ENCODE results near the gene GJC1.

GJC1 gene

GRCh38 chr17:44804302-44805089 lies 25.6 kb downstream of the GJC1 start:
- no peak overlapping the region for H3K4me3 ChIP-seq (ENCODE audit: low read depth, low read length)
- TF ChIP-seq, protein P1, sequence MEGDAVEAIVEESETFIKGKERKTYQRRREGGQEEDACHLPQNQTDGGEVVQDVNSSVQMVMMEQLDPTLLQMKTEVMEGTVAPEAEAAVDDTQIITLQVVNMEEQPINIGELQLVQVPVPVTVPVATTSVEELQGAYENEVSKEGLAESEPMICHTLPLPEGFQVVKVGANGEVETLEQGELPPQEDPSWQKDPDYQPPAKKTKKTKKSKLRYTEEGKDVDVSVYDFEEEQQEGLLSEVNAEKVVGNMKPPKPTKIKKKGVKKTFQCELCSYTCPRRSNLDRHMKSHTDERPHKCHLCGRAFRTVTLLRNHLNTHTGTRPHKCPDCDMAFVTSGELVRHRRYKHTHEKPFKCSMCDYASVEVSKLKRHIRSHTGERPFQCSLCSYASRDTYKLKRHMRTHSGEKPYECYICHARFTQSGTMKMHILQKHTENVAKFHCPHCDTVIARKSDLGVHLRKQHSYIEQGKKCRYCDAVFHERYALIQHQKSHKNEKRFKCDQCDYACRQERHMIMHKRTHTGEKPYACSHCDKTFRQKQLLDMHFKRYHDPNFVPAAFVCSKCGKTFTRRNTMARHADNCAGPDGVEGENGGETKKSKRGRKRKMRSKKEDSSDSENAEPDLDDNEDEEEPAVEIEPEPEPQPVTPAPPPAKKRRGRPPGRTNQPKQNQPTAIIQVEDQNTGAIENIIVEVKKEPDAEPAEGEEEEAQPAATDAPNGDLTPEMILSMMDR (IDR thresholded peaks at IDR 0.05; ENCODE audit: control insufficient read depth, extremely low read depth, insufficient read depth) = no peak
- no peak for DNase-seq (ENCODE audit: low read depth)

DNA sequence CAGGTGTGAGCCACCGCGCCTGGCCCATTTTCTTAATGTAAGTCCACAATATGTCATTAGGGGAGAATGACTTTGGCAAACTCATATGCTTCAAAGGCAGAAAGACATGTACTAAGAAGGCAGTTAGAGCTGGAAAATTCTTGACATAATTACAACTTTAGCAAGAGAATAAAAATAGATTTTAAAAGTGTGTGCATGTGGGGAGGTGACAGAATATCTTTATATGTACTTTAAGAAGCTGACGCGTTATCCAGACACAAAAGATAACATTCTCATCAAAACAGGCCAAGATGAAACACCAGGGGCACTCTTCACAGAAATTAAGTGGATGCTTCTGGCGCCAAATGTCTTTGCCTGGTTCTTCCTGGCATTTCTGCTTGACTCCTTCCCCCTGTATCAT lies 28.2 kb downstream of the GJC1 start:
- TF ChIP-seq, protein P1 (IDR thresholded peaks at IDR 0.05; ENCODE audit: control insufficient read depth, extremely low read depth, insufficient read depth) = no peak
- DNase-seq (ENCODE audit: low read depth) = no peak
- H3K4me3 ChIP-seq (ENCODE audit: low read depth, low read length) = no peak overlapping the region

- TF ChIP-seq, protein P1 (IDR thresholded peaks at IDR 0.05; ENCODE audit: control insufficient read depth, extremely low read depth, insufficient read depth) = no peak
- DNase-seq (ENCODE audit: low read depth) = no peak
Observed at GRCh38 chr17:44798356-44798755, 31.7 kb downstream of the GJC1 start.

GRCh38 chr17:44797802-44798201 lies 32.3 kb downstream of the GJC1 start:
- TF ChIP-seq, protein P1 (IDR thresholded peaks at IDR 0.05; ENCODE audit: control insufficient read depth, extremely low read depth, insufficient read depth) = no peak
- no peak overlapping the region for H3K4me3 ChIP-seq (ENCODE audit: low read depth, low read length)
- no peak for DNase-seq (ENCODE audit: low read depth)

More at GRCh38 chr17:44798356-44798755, 31.7 kb downstream of the GJC1 start:
- H3K4me3 ChIP-seq (ENCODE audit: low read depth, low read length) = no peak overlapping the region

- TF ChIP-seq, protein P1 (IDR thresholded peaks at IDR 0.05; ENCODE audit: control insufficient read depth, extremely low read depth, insufficient read depth) = no peak
- DNase-seq (ENCODE audit: low read depth) = no peak
- no peak overlapping the region for H3K4me3 ChIP-seq (ENCODE audit: low read depth, low read length)
Observed at GRCh38 chr17:44796731-44797130, 33.4 kb downstream of the GJC1 start.

DNA sequence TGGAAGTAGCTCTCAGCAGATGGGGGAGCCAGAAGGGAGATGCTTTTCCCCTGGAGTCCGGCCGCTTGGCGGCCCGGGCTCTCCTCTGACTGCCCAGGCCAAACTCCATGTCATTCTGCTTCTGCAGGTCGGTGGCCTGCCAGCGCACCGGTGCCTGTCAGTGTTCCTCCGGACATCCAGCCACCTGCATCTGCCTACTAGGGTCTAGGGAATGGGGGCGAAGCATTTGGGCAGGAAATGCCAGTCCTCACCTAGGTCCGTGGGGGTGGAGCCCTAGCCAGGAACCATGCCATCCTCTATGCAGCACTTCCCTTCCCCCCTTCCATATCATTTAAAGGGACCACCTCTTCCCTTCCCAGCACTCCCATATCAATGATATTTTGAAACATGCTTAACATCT lies 34.2 kb downstream of the GJC1 start:
- TF ChIP-seq, protein P1 (IDR thresholded peaks at IDR 0.05; ENCODE audit: control insufficient read depth, extremely low read depth, insufficient read depth) = no peak
- H3K4me3 ChIP-seq (ENCODE audit: low read depth, low read length) = no peak overlapping the region
- DNase-seq (ENCODE audit: low read depth) = no peak

DNA sequence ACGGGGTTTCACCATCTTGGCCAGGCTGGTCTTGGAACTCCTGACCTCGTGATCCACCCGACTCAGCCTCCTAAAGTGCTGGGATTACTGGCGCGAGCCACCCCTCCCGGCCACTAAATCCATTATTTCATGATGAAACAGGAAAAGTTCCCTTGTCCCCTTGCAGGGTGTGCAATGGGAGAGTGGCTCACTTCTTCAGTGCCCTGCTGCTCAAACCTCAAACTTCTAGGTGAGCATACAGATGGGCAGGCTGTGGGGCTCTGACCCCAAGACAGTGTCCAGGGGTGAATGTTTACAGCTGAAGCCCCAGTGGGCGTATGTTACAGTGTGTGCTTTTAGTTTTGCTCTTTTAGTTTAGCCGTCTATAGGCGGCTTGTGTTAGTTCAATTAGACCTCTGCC lies 34.7 kb downstream of the GJC1 start:
- no peak for DNase-seq (ENCODE audit: low read depth)
- no peak overlapping the region for H3K4me3 ChIP-seq (ENCODE audit: low read depth, low read length)
- TF ChIP-seq, protein P1 (IDR thresholded peaks at IDR 0.05; ENCODE audit: control insufficient read depth, extremely low read depth, insufficient read depth) = no peak

All from LNCaP clone FGC (cell line).